ENCODE data around the gene CHST3.
"Not testable (repeated sequence)": the region's sequence is repeated elsewhere in the genome, so short reads cannot be mapped to it uniquely, and the experiment has no call there.

Gene CHST3

GRCh38 chr10:71982269-71983178 lies 18.3 kb downstream of the CHST3 start:
- DNase-seq (ENCODE audit: low spot score in 2 of 2) (no peak), ATAC-seq (ENCODE audit: low read depth) (no peak)
- peaks cover 12% of the 10 kb centered on the region for H3K27me3 Mint-ChIP-seq
- no peaks in the 10 kb centered on the region for H3K9me3 Mint-ChIP-seq
- peaks cover 12% of the 10 kb centered on the region for H3K4me1 Mint-ChIP-seq
- no peak overlapping the region for H3K4me3 Mint-ChIP-seq
- H3K36me3 Mint-ChIP-seq = peaks cover 2% of the 10 kb centered on the region
- no peak overlapping the region for H3K27ac Mint-ChIP-seq

DNA sequence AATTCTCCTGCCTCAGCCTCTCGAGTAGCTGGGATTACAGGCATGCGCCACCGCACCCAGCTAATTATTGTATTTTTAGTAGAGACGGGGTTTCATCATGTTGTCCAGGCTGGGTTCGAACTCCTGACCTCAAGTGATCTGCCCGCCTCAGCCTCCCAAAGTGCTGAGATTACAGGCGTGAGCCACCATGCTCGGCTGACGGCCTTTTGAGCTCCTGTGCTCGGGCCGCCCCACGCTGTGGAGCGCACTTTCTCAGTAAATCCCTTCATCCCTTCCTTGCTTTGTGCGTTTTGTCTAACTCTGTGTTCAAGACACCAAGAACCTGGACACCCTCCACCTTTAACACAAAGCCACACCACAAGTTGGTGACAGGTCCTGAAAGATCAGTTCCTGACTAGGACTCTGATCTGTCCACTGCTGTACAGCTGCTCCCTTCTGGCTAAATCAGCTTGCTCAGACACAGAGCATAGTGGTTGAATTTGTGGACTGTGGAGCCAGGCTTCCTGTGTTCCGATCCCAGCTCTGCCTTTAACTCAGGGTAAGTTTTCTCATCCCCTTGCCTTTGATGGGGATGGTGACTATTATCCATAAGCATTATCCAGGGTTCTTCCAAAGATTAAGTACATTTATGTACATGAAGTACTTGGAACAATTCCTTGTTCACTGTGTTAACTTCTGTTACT lies 20.1 kb downstream of the CHST3 start:
- no peak overlapping the region for H3K4me3 Mint-ChIP-seq
- no peak for DNase-seq (ENCODE audit: low spot score in 2 of 2)
- peaks cover 12% of the 10 kb centered on the region for H3K4me1 Mint-ChIP-seq
- H3K36me3 Mint-ChIP-seq = no peaks in the 10 kb centered on the region
- no peaks in the 10 kb centered on the region for H3K9me3 Mint-ChIP-seq
- H3K27ac Mint-ChIP-seq = no peak overlapping the region
- peaks cover 8% of the 10 kb centered on the region for H3K27me3 Mint-ChIP-seq
- ATAC-seq (ENCODE audit: low read depth) = no peak

GRCh38 chr10:71984809-71985388 lies 20.7 kb downstream of the CHST3 start:
- H3K27ac Mint-ChIP-seq = no peak overlapping the region
- H3K4me3 Mint-ChIP-seq = no peak overlapping the region
- no peaks in the 10 kb centered on the region for H3K36me3 Mint-ChIP-seq
- DNase-seq (ENCODE audit: low spot score in 2 of 2) (no peak), ATAC-seq (ENCODE audit: low read depth) (no peak)
- no peaks in the 10 kb centered on the region for H3K9me3 Mint-ChIP-seq
- H3K27me3 Mint-ChIP-seq = peaks cover 10% of the 10 kb centered on the region
- peaks cover 16% of the 10 kb centered on the region for H3K4me1 Mint-ChIP-seq

DNA sequence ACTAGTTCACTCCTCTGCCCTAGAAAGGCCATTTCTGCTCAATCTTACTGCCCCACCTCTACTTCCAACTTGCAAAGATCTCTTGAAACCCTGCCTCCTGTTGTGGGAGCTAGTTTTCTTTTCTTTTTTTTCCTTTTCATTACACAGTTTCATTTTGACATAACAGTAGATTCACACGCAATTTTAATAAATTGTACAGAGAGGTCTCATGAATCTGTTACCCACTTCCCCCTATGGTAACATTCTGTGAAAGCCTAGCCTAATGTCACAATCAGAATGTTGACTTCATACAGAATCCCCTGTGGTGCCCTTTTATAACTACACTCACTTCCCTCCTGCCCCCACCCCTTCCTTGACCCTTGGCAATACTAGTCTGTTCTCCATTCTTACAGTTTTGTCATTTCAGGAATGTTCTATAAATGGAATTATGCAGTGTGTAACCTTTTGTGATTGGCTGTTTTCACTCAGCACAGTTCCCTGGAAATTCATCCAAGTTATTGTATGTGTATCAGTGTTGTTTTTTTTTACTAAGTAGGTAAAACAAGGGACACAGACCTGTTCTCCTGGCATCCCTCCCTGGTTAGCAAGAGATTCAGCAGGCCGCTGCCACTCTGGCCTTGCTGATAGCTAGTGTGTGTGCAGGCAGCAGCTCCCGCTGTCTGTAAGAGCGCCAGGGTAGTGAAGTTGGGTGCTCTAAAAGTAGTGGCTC lies 21.5 kb downstream of the CHST3 start:
- H3K9me3 Mint-ChIP-seq = no peaks in the 10 kb centered on the region
- ATAC-seq (ENCODE audit: low read depth) = no peak
- no peaks in the 10 kb centered on the region for H3K36me3 Mint-ChIP-seq
- no peak overlapping the region for H3K27ac Mint-ChIP-seq
- DNase-seq (ENCODE audit: low spot score in 2 of 2) = no peak
- peaks cover 16% of the 10 kb centered on the region for H3K4me1 Mint-ChIP-seq
- H3K27me3 Mint-ChIP-seq = peaks cover 10% of the 10 kb centered on the region
- H3K4me3 Mint-ChIP-seq = no peak overlapping the region

- DNase-seq (ENCODE audit: low spot score in 2 of 2); H3K4me3 Mint-ChIP-seq; ATAC-seq (ENCODE audit: low read depth); H3K36me3 Mint-ChIP-seq; H3K27ac Mint-ChIP-seq; H3K9me3 Mint-ChIP-seq: not testable (repeated sequence)
- Mint-ChIP-seq H3K4me1 (peaks cover 16% of the 10 kb centered on the region), H3K27me3 (peaks cover 19% of the 10 kb centered on the region)
Observed at GRCh38 chr10:71988895-71989294, 24.7 kb downstream of the CHST3 start.

DNA sequence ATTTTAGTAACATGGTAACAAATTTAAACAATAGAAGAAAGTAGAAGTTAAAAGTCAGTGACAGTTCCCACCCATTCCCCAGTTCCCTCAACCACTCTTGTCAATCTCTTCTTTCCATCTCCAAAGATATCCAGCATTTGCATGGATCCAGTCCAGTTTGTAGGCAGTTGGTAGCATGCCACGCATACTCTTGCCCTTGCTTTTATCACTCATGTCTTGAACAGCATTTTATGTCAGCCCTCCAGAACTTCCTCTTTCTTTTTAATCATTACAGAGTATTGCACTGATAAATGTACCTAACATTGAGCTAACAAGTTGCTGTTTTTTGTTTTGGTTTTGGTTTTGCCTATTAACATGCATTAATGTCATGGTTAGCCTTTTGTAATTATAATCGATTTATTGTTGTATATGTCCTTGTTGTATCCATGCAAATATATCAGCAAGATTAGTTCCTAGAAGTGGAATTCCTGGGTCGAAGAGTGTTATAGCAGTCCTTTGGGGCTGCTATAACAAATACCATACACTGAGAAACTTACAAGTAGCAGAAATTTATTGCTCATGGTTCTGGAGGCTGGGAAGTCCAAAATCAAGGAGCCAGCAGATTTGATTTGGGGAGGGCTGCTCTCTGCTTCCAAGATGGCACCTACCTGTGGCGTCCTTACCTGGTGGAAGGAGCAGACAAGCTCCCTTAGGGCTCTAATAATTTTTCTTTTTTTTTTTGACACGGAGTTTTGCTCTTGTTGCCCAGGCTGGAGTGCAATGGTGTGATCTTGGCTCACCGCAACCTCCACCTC lies 25.7 kb downstream of the CHST3 start:
- no peak overlapping the region for H3K27ac Mint-ChIP-seq
- H3K27me3 Mint-ChIP-seq = peaks cover 19% of the 10 kb centered on the region
- H3K4me3 Mint-ChIP-seq = no peak overlapping the region
- no peak for DNase-seq (ENCODE audit: low spot score in 2 of 2)
- H3K36me3 Mint-ChIP-seq = no peaks in the 10 kb centered on the region
- no peaks in the 10 kb centered on the region for H3K9me3 Mint-ChIP-seq
- H3K4me1 Mint-ChIP-seq = peaks cover 14% of the 10 kb centered on the region
- no peak for ATAC-seq (ENCODE audit: low read depth)

DNA sequence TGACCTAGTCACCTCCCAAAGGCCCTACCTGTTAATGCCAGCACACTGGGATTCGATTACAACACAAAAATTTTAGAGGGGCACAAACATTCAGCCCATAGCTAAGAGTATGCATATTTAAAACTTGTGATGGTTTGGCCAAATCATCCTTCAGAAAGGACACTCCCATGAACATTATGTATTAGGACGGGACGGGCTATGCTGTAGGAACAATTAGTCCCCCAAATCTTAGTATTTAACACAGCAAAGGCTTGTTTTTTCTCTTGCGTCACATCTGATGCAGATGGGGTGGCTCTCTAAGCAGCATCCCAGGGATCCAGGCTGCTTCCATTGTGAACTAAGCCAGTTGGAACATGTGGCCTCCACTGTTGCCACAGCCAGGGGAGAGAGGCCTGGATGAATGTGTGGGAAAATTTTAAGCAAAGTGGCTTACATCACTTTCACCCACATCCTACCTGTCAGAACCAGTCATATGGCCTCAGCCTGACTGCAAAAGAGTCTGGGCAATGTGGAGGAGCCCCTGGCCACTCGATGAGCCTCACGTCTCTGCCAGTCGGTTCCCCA lies 26.6 kb downstream of the CHST3 start:
- H3K36me3 Mint-ChIP-seq = no peaks in the 10 kb centered on the region
- no peak overlapping the region for H3K27ac Mint-ChIP-seq
- no peak overlapping the region for H3K4me3 Mint-ChIP-seq
- DNase-seq (ENCODE audit: low spot score in 2 of 2) = no peak
- no peaks in the 10 kb centered on the region for H3K9me3 Mint-ChIP-seq
- H3K27me3 Mint-ChIP-seq = peaks cover 12% of the 10 kb centered on the region
- ATAC-seq (ENCODE audit: low read depth) = no peak
- H3K4me1 Mint-ChIP-seq = peaks cover 5% of the 10 kb centered on the region

DNA sequence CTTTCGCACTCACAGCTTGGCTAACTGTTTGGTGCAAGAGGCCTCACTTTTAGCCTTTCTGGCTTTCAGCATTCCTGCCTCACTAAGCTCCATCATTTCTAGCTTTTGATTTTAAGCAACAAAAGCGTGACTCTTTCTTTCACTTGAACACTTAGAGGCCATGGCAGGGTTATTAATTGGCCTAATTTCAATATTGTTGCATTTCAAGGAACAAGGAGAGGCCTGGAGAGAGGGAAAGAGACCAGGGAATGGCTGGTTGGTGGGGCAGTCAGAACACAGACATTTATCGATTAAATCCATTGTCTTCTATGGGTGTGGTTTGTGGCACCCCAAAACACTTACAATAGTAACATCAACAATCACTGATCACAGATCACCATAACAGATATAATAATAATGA lies 31.3 kb downstream of the CHST3 start:
- peaks cover 14% of the 10 kb centered on the region for H3K27me3 Mint-ChIP-seq
- peaks cover 4% of the 10 kb centered on the region for H3K4me1 Mint-ChIP-seq
- no peak overlapping the region for H3K27ac Mint-ChIP-seq
- no peaks in the 10 kb centered on the region for H3K36me3 Mint-ChIP-seq
- no peak overlapping the region for H3K4me3 Mint-ChIP-seq
- no peaks in the 10 kb centered on the region for H3K9me3 Mint-ChIP-seq
- ATAC-seq (ENCODE audit: low read depth) (no peak), DNase-seq (ENCODE audit: low spot score in 2 of 2) (no peak)

DNA sequence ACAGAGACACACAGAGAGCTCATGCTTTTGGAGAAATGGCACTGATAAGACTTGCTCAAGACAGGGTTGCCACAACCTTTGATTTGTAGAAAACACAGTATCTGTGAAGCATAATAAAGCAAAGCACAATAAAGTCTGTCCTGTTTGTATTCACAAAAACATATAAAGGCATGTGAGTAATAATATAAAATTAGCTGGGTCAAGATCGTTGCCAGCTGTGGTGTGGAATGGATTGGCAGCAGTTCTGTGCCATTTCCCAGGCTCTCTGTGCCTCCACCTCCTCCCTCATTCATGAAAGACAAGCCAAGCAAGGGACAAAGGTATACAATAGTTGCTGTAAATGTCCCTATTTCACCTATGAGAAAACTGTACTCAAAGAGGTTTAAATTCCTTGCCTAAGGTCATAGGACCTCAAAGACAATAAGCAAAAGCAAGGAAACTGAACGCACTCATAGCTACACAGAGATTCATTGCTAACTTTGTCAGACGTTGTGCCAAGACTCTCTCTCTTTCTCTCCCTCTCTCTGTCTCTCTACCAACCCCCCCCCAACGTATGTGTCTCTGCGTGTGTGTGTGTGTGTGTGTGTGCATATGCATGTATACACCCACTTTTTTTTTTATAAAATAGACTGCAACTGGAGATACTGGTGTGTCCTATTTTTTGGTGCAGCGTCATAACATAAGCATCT lies 31.8 kb downstream of the CHST3 start:
- no peak overlapping the region for H3K4me3 Mint-ChIP-seq

GRCh38 chr10:71996592-71997371 lies 32.6 kb downstream of the CHST3 start:
- Mint-ChIP-seq H3K36me3 (no peaks in the 10 kb centered on the region), H3K4me1 (peaks cover 4% of the 10 kb centered on the region), H3K4me3 (no peak overlapping the region), H3K27ac (no peak overlapping the region), H3K9me3 (no peaks in the 10 kb centered on the region), H3K27me3 (peaks cover 11% of the 10 kb centered on the region)
- DNase-seq (ENCODE audit: low spot score in 2 of 2) (no peak), ATAC-seq (ENCODE audit: low read depth) (no peak)

More for the DNA sequence above, 31.8 kb downstream of the CHST3 start:
- Mint-ChIP-seq H3K4me1 (peaks cover 4% of the 10 kb centered on the region), H3K27me3 (peaks cover 12% of the 10 kb centered on the region), H3K27ac (no peak overlapping the region), H3K36me3 (no peaks in the 10 kb centered on the region), H3K9me3 (no peaks in the 10 kb centered on the region)
- ATAC-seq (ENCODE audit: low read depth) (no peak), DNase-seq (ENCODE audit: low spot score in 2 of 2) (no peak)

- H3K4me1 Mint-ChIP-seq = peaks cover 4% of the 10 kb centered on the region
- H3K27me3 Mint-ChIP-seq = peaks cover 7% of the 10 kb centered on the region
- ATAC-seq (ENCODE audit: low read depth) (no peak), DNase-seq (ENCODE audit: low spot score in 2 of 2) (no peak)
- H3K36me3 Mint-ChIP-seq = no peaks in the 10 kb centered on the region
- no peak overlapping the region for H3K27ac Mint-ChIP-seq
- H3K9me3 Mint-ChIP-seq = no peaks in the 10 kb centered on the region
- no peak overlapping the region for H3K4me3 Mint-ChIP-seq
Observed at GRCh38 chr10:71998119-71998839, 34.1 kb downstream of the CHST3 start.

GRCh38 chr10:71998840-71999194 lies 34.6 kb downstream of the CHST3 start:
- Mint-ChIP-seq H3K27me3 (peaks cover 5% of the 10 kb centered on the region), H3K27ac (no peak overlapping the region), H3K4me3 (no peak overlapping the region), H3K9me3 (no peaks in the 10 kb centered on the region), H3K4me1 (peaks cover 4% of the 10 kb centered on the region), H3K36me3 (no peaks in the 10 kb centered on the region)
- DNase-seq (ENCODE audit: low spot score in 2 of 2) (no peak), ATAC-seq (ENCODE audit: low read depth) (no peak)

All from memory B cell (primary cell).